GM23248 (cell line): ENCODE measurements around the gene UBN2. TPM values are rescaled to one million over a fixed set of nuclear protein-coding genes. Genes with fewer than 3 reads are reported as not detected.

ENCODE experiments used
- DNase-seq: peaks from one replicate; pipeline ENCODE4 v3.0.0-alpha.2; 2015
- H2AFZ ChIP-seq: fragments of 200-600 bp; sonication (generic); 2 replicates; pipeline ENCODE4 v1.6.1; 2016; ENCODE audit warnings: antibody characterized with exemption
- H3F3A ChIP-seq: fragments of 200-600 bp; sonication (generic); 2 replicates; pipeline ENCODE4 v1.6.1; 2016; ENCODE audit warnings: mild to moderate bottlenecking, antibody characterized with exemption, mixed run types; ENCODE audit not compliant: insufficient read depth
- H3K27ac ChIP-seq: fragments of 200-600 bp; sonication (generic); 2 replicates; pipeline ENCODE4 v1.5.1; 2016; ENCODE audit warnings: mild to moderate bottlenecking
- H3K27me3 ChIP-seq: fragments of 200-600 bp; sonication (generic); replicated peaks from 2 replicates; pipeline ENCODE4 v1.6.1; 2016; ENCODE audit warnings: mild to moderate bottlenecking; ENCODE audit not compliant: insufficient read depth
- H3K36me3 ChIP-seq: fragments of 200-600 bp; sonication (generic); 2 replicates; pipeline ENCODE4 v1.6.1; 2016; ENCODE audit warnings: low read depth, mild to moderate bottlenecking
- H3K4me1 ChIP-seq: fragments of 200-600 bp; sonication (generic); 2 replicates; pipeline ENCODE4 v1.6.1; 2016; ENCODE audit warnings: mild to moderate bottlenecking; ENCODE audit not compliant: insufficient read depth
- H3K4me2 ChIP-seq: fragments of 200-600 bp; sonication (generic); one replicate; pipeline ENCODE4 v1.6.1; 2016; ENCODE audit warnings: mild to moderate bottlenecking; ENCODE audit not compliant: unreplicated experiment
- H3K4me3 ChIP-seq: fragments of 200-600 bp; sonication (generic); 2 replicates; pipeline ENCODE4 v1.5.1; 2016; ENCODE audit warnings: mild to moderate bottlenecking
- H3K79me2 ChIP-seq: fragments of 200-600 bp; sonication (generic); 2 replicates; pipeline ENCODE4 v1.6.1; 2016; ENCODE audit warnings: mild to moderate bottlenecking; ENCODE audit not compliant: insufficient read depth
- H3K9ac ChIP-seq: fragments of 200-600 bp; sonication (generic); 2 replicates; pipeline ENCODE4 v1.6.1; 2016; ENCODE audit warnings: mild to moderate bottlenecking
- H3K9me2 ChIP-seq: fragments of 200-600 bp; sonication (generic); 2 replicates; pipeline ENCODE4 v1.6.1; 2016; ENCODE audit warnings: mixed run types, mild to moderate bottlenecking, moderate library complexity; ENCODE audit not compliant: insufficient read depth
- H3K9me3 ChIP-seq: fragments of 200-600 bp; sonication (generic); one replicate; pipeline ENCODE4 v1.6.1; 2017; ENCODE audit warnings: low read depth
- H4K20me1 ChIP-seq: fragments of 200-600 bp; sonication (generic); 2 replicates; pipeline ENCODE4 v1.6.0; 2016; ENCODE audit not compliant: insufficient read depth
- EZH2 ChIP-seq: fragments of 200-600 bp; sonication (generic); IDR thresholded peaks from 2 replicates; pipeline ENCODE4 v1.6.1; 2018; ENCODE audit warnings: antibody characterized with exemption, mild to moderate bottlenecking; ENCODE audit not compliant: insufficient read depth, poor library complexity, severe bottlenecking
- EZH2phosphoT487 ChIP-seq: fragments of 200-600 bp; sonication (generic); IDR thresholded peaks from 2 replicates; pipeline ENCODE4 v1.6.1; 2018; ENCODE audit warnings: antibody characterized with exemption, moderate library complexity, mild to moderate bottlenecking, low read depth; ENCODE audit not compliant: insufficient read depth
- WGBS, 2 experiments: methylation state at CpG; one replicate each; pipeline ENCODE4 v1.1.6; 2015 to 2017; ENCODE audit warnings: low lambda C conversion rate in 2 of 2, low coverage in 1 of 2; ENCODE audit errors: missing lambda C conversion rate in 2 of 2; 5-methylcytosine and 5-hydroxymethylcytosine counted together
- in situ Hi-C: fragments of 300-500 bp; cut with MboI; formaldehyde crosslinking; loops from 2 replicates; pipeline ENCODE4 v1.15.0; 2020
- polyA plus RNA-seq: library from polyadenylated mRNA; unstranded; fragments of >200 nt; fragmentation: Nextera tagmentation; extraction: Ambion mirVana; gene quantifications from 2 replicates; pipeline ENCODE4 v1.2.1, GENCODE V29; 2016
- total RNA-seq: library from RNA; depleted of rRNA; stranded (reverse); fragments of >200 nt; shearing (Covaris generic); gene quantifications from 2 replicates; pipeline ENCODE4 v1.2.3, GENCODE V29; 2014

The UBN2 gene
- total and polyA plus RNA-seq, 2 experiments from 2014 or later: 1.0 to 3.2 TPM

DNA sequence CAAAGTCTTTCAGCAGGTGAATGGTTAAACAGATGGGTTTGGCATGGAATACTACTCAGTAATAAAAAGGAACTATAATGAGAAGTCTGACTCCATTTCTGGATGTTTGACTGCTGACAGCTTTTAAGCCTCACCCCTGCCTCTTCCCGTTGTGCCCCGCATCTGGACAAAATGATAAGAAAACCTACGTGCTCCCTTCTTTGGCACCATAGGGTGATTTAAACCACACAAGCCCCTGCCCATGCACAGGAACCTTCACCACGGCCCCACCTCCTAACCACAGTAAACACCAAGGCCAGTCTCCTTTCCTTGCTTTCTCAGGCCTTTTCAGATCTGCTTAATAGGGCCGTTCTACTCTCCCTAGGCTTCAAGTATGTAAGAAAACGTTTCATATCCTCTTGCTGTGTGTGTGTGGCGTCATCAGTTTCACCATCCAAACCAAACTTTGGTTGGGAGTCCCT is 47.1 kb upstream of the UBN2 start:
- Histone ChIP-seq H4K20me1 (no peaks in the 10 kb centered on the region), H3K4me1 (no peaks in the 10 kb centered on the region), H3K4me3 (no peak overlapping the region), H3K79me2 (no peaks in the 10 kb centered on the region), H3K36me3 (peaks cover 15% of the 10 kb centered on the region; the same call in 1 of the 2 replicates), H3K27ac (no peak overlapping the region), H2AFZ (no peak overlapping the region), H3K27me3 (no peaks in the 10 kb centered on the region), H3K9me3 (no peaks in the 10 kb centered on the region), H3K9me2 (no peaks in the 10 kb centered on the region), H3F3A (no peaks in the 10 kb centered on the region), H3K9ac (no peak overlapping the region), H3K4me2 (no peak overlapping the region)
- in situ Hi-C loops: no loop called here
- 83 to 86% methylated on average over 7 of the region's 7 CpGs for WGBS, 2 experiments
- TF ChIP-seq EZH2 (no peak), EZH2phosphoT487 (no peak)
- DNase-seq: no peak

DNA sequence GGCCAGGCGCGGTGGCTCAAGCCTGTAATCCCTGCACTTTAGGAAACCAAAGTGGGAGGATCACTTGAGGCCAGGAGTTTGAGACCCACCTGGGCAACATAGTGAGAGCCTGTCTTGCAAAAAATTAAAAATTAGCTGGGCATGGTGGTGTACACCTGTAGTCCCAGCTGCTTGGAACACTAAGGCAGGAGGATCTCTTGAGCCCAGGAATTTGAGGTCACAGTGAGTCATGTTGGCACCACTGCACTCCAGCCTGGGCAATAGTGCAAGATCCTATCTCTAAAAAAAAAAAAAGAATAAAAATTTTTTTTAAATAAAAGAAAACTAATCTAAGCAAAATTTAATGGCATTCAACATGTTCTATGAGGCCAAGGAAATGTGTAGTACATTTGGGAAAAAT is 44.9 kb upstream of the UBN2 start:
- no peaks in the 10 kb centered on the region for H4K20me1 ChIP-seq

DNA sequence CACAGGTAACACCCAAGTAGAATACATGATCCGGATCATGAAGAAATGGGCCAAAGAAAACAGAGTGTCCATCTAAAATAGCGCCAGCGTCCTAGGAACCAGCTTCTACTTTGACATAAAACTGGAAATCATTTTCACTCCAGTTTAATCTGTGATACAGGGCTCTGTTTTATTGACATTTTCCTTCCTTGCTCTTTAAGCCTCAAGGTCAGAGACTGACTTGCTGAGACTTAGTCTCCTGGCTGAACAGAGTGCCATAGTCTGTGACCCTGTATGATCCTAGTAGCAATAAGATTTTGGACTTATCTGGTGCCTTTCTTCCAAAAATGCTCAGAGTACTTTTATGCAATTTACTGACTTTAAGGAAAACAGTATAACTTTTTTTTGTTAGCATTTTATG is 41.7 kb upstream of the UBN2 start:
- no peak for TF ChIP-seq EZH2phosphoT487
- TF ChIP-seq EZH2: no peak
- Histone ChIP-seq H3K27ac (no peak overlapping the region), H2AFZ (no peak overlapping the region), H3K36me3 (peaks cover 8% of the 10 kb centered on the region; the same call in 1 of the 2 replicates), H4K20me1 (no peaks in the 10 kb centered on the region), H3K4me3 (no peak overlapping the region), H3F3A (no peaks in the 10 kb centered on the region), H3K9ac (no peak overlapping the region), H3K4me2 (no peak overlapping the region), H3K9me3 (no peaks in the 10 kb centered on the region), H3K27me3 (no peaks in the 10 kb centered on the region), H3K79me2 (no peaks in the 10 kb centered on the region), H3K9me2 (no peaks in the 10 kb centered on the region), H3K4me1 (no peaks in the 10 kb centered on the region)
- no peak for DNase-seq
- WGBS, 2 experiments: 93 to 97% methylated on average over 3 of the region's 3 CpGs
- in situ Hi-C loops: no loop called here

More for the DNA sequence above, 44.9 kb upstream of the UBN2 start:
- Histone ChIP-seq H3K36me3 (peaks cover 15% of the 10 kb centered on the region; the same call in 1 of the 2 replicates), H3K4me2 (no peak overlapping the region), H3F3A (no peaks in the 10 kb centered on the region), H3K9me3 (no peaks in the 10 kb centered on the region), H3K4me1 (no peaks in the 10 kb centered on the region), H3K4me3 (no peak overlapping the region), H3K27ac (no peak overlapping the region), H3K79me2 (no peaks in the 10 kb centered on the region), H3K27me3 (no peaks in the 10 kb centered on the region), H3K9me2 (no peaks in the 10 kb centered on the region), H3K9ac (no peak overlapping the region), H2AFZ (no peak overlapping the region)
- in situ Hi-C loops: no loop called here
- WGBS, 2 experiments: 97 to 100% methylated on average over 2 of the region's 2 CpGs
- TF ChIP-seq EZH2phosphoT487: no peak
- TF ChIP-seq EZH2: no peak
- DNase-seq: no peak

DNA sequence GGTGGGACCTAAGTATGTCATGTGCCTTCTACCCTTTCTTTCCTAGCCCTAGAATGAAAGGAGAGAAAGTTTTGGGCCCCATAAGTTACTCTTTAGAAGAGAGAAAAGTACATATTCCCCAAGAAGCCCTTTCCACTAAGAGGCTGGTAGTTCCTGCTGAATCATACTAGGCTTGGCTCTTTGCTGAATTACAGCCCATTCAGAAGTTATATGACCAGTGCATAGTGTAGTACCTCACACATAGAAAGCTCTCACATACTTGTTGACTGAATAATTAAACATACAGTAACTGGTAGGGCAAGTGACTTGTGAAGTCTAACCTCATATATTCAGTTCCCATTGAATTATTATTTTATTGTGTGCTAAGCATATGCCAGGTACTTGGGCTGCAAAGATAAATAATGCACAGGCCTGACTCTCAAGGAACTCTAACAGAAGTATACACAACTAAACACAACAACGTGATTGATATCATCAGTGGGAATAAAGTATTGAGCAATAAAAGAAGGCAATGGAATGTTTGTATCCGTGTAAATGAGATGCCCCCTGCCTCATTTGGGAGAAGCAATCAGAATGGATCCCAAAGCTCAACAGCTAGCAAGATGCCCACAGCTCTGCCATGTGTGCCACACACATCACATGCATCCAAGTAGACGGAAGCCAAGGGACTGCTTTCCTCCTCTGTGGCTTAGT is 38.9 kb upstream of the UBN2 start:
- Histone ChIP-seq H4K20me1 (no peaks in the 10 kb centered on the region), H3K9me3 (no peaks in the 10 kb centered on the region), H3K4me3 (no peak overlapping the region), H3F3A (no peaks in the 10 kb centered on the region), H3K4me2 (no peak overlapping the region), H3K27ac (no peak overlapping the region), H3K36me3 (peaks cover 8% of the 10 kb centered on the region; the same call in 1 of the 2 replicates), H3K9ac (no peak overlapping the region), H3K79me2 (no peaks in the 10 kb centered on the region), H3K4me1 (no peaks in the 10 kb centered on the region), H3K9me2 (no peaks in the 10 kb centered on the region), H3K27me3 (no peaks in the 10 kb centered on the region), H2AFZ (no peak overlapping the region)
- WGBS, 2 experiments: 84 to 89% methylated on average over 3 of the region's 3 CpGs
- in situ Hi-C loops: no loop called here
- no peak for TF ChIP-seq EZH2
- TF ChIP-seq EZH2phosphoT487: no peak
- DNase-seq: peak; percentile 19
